Uterus (tissue), 2 donors: ENCODE measurements around the gene CTNND2.

Source experiments
- POLR2A ChIP-seq, 2 donors: fragments of 450-650 bp; IDR thresholded peaks; one replicate each; pipeline ENCODE4 v1.6.1; 2016; ENCODE audit warnings: antibody characterized with exemption in 2 of 2, mild to moderate bottlenecking in 1 of 2, moderate library complexity in 1 of 2
- TF ChIP-seq, protein P1 (sequence below), 4 experiments: fragments of 200-600 bp in 2 of 4; fragments of 450-650 bp in 2 of 4; sonication (generic) in 2 of 4; IDR thresholded peaks; one replicate each; pipeline ENCODE4 v1.5.1; 2016 to 2019; ENCODE audit warnings: antibody characterized with exemption in 4 of 4, mild to moderate bottlenecking in 2 of 4, moderate library complexity in 1 of 4

DNA sequence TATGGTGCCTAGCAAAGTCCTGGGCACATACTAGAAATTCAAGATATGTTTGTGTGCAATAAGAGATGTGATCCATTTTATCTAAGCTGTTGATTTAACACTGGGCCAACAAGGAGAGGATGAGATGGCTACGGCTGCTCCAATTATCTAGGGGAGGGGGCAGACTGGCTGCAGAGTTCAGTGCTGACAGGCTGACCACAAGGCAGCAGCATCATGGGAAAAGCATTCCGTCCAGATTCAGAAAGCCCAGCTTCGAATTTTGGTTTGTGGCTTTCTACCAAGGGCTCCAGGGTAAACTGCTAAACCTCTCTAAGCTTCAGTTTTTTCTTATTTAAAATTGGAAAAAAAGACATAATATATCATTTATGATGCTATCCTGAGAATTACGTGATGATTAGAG is 758.1 kb downstream of the CTNND2 start:
- TF ChIP-seq, protein P1, sequence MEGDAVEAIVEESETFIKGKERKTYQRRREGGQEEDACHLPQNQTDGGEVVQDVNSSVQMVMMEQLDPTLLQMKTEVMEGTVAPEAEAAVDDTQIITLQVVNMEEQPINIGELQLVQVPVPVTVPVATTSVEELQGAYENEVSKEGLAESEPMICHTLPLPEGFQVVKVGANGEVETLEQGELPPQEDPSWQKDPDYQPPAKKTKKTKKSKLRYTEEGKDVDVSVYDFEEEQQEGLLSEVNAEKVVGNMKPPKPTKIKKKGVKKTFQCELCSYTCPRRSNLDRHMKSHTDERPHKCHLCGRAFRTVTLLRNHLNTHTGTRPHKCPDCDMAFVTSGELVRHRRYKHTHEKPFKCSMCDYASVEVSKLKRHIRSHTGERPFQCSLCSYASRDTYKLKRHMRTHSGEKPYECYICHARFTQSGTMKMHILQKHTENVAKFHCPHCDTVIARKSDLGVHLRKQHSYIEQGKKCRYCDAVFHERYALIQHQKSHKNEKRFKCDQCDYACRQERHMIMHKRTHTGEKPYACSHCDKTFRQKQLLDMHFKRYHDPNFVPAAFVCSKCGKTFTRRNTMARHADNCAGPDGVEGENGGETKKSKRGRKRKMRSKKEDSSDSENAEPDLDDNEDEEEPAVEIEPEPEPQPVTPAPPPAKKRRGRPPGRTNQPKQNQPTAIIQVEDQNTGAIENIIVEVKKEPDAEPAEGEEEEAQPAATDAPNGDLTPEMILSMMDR (IDR thresholded peaks at IDR 0.05), result no peak
- no peak for TF ChIP-seq POLR2A (IDR thresholded peaks at IDR 0.05)
